ENCODE measurements around the gene POMT1.

DNA sequence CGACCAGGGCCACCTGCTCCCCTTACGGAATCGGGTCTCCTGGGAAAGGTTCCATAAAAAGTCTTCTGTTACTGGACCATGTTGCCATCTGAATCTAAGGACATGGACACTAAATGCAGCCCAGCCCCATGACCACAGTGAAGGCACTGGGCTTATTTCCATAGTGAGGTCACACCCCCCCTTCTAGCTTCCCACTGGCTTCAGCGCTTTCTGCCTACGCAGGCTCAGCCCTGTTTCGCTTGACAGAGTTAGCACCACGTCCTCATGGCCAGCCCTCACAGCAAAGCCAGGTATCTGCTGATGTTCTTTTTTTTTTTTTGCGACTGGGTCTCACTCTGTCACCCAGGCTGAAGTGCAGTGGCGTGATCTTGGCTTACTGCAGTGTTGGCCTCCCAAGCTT, 14.2 kb downstream of the POMT1 start:
- TF ChIP-seq GATA2 (IDR thresholded peaks at IDR 0.05; ENCODE audit: low read depth, low read length) (no peak), GATA3 (IDR thresholded peaks at IDR 0.05; ENCODE audit: low read depth, low read length) (no peak)
